DMS53 treated with DMSO at 0.1 percent for 48 hours (cell line): ENCODE data around the gene EOLA2.
"Not testable (repeated sequence)": the region's sequence is repeated elsewhere in the genome, so short reads cannot be mapped to it uniquely, and the experiment has no call there.

Experiments used
- DNase-seq: peaks from one replicate; lab custom pipeline; 2025; ENCODE audit not compliant: unreplicated experiment; lab: John Stamatoyannopoulos, UW

EOLA2 gene

GRCh38 chrX:149933547-149933946 is 4.7 kb downstream of the EOLA2 start:
- not testable (repeated sequence) for DNase-seq

GRCh38 chrX:149932970-149933369 is 5.3 kb downstream of the EOLA2 start:
- DNase-seq = not testable (repeated sequence)

- not testable (repeated sequence) for DNase-seq
These were observed 6.1 kb downstream of the EOLA2 start for GRCh38 chrX:149932150-149932549.

- DNase-seq = not testable (repeated sequence)
These were observed 6.9 kb downstream of the EOLA2 start for GRCh38 chrX:149931355-149931754.

- not testable (repeated sequence) for DNase-seq
These were observed 8.9 kb downstream of the EOLA2 start, which contains the start of gene HSFX4 for GRCh38 chrX:149929400-149929799. Gene HSFX4 (plus strand): TSS chrX:149929573. CDS start chrX:149929645, 72 bp downstream.

DNA sequence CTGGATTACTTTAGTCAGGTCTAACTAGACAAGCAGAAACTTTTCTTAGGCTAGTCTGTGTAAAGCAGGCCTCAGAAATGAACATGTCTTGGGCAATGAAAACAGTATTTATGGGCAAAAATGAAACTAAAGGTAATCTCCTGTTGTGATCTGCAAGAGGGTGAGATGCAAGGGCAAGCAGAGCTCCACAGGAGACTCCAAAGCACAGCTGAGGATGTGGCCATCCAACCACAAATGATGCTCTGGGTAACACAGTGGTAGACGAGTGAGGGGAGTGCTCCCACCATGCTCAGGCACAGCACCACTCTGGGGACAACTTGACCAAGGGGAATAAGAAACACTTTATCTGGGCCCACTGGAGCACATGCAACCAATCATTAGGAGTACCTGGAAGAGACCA is 9.7 kb downstream of the EOLA2 start:
- DNase-seq = not testable (repeated sequence)

DNA sequence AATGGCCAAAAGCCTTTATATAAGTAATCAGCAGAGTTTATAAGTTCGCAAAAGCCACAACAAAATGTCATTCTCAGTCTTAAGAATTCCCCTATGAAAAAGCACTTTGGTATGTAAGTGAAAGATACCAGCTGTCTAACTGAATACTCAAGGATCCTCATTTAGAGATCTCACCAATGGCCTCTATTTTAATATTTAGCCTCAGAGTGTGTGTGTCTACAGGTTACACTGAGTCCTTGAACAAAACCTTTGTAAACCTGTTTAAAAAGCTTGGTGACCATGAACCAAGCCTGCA is 10.4 kb downstream of the EOLA2 start:
- not testable (repeated sequence) for DNase-seq

DNA sequence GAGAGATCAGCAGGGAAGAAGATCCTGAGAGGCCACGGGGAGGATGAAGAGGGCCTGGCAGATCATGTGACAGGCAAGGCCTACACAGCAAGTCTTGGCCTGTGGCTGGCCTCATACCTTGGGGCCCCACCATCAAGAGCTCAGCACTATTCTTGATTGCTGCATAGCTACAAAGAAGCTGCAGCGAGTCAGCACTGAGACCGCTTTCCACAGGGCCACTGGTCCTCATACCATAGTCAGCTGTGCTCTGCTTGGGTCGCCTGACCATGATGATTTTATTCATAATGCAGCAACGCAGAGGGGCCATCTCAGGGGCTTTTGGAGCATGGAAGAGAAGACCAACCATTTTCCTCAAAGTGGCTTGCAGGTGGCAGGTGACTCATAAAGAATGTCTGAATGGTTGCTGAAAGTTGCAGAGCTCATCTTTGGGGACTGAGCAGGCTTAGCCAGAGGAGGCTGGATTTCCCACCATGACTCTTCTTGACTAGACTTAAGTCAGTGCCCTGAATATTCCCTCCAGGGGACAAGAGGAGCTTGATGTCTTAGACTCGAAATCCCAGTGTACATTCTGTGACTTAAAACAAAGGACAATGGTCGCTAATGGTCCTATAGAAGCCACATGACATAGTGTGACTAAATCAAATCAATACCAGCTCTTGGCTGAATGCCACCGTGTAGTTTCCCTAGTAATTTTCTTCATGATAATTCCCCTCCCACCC is 10.9 kb downstream of the EOLA2 start:
- not testable (repeated sequence) for DNase-seq

DNA sequence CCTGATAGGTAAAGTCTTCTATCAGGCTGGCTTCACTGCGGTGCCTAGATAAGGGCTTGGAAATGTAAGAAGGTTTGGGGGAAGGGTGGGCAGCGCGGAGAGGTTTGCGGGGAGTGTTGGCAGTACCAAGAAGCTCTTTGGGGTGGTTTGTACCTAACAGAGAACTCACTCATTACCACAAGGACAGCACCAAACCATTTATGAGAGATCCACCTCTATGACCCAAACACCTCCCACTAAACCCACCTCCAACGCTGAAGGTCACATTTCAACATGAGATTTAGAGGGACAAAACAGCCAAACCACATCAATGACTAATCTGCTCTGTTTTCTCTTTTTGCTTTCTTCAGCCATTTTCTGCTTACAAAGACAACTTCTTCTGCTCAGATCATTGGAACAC is 13.9 kb downstream of the EOLA2 start:
- DNase-seq = not testable (repeated sequence)

- not testable (repeated sequence) for DNase-seq
These were observed 14.5 kb downstream of the EOLA2 start for GRCh38 chrX:149923836-149924235.

DNA sequence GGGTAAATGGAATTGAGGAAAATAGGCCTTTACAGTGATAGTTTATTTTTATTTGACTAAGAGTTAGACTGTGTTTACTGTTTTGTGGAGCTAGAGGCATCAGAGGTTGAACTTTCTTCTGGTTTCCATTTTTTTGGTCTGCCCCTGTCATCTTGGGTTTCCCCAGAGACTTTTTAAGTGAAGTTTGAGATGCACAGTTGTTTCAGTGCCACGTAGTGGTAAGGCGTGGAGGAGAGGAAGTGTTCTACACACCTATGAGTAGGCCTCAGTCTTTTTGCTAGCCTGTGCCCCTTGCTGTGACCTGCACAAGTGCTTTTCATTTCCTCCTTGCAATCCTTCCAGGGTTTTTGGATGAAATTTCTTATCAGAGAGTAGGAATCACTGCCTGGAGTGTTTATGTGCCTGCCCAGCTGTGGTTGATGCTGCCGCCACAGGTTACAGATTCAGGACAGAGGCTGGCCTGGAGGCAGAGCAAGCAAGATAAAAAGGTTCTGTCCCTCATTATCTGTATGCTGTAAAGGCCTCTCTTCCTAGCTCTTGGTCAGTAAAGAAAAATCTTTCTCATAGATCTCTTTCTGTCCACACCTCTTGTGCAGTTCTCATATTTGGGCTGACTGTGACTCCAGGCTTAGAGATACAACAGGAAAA is 21.4 kb downstream of the EOLA2 start:
- DNase-seq = no peak

GRCh38 chrX:149910178-149910695 is 28.1 kb downstream of the EOLA2 start:
- DNase-seq = no peak

GRCh38 chrX:149909324-149910177 is 28.7 kb downstream of the EOLA2 start:
- no peak for DNase-seq

DNA sequence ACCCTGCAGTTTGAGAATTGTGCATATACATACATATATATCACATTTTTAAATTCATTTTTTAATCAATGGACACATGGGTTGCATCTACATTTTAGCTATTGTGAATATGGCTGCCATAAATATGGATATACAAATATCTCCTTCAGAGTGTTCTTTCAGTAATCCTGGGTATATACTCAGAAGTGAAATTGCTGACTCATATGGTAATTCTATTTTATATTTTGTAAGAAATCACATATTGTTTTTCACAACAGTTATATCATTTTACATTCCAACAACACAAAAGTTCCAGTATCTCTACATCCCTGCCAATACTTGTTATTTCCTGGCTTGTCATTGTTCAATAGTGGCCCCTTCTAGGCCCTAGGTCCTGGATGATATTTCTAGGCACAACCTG is 29.6 kb downstream of the EOLA2 start:
- DNase-seq = no peak

GRCh38 chrX:149908308-149908707 is 30.0 kb downstream of the EOLA2 start:
- DNase-seq = no peak

- peak; percentile 11 for DNase-seq
These were observed 34.2 kb downstream of the EOLA2 start for GRCh38 chrX:149903889-149904748.

- DNase-seq = no peak
These were observed 39.7 kb downstream of the EOLA2 start for GRCh38 chrX:149898554-149898953.

GRCh38 chrX:149890828-149891227 is 47.5 kb downstream of the EOLA2 start:
- DNase-seq = not testable (repeated sequence)
